ENCODE results near the gene CAMK2D.

DNA sequence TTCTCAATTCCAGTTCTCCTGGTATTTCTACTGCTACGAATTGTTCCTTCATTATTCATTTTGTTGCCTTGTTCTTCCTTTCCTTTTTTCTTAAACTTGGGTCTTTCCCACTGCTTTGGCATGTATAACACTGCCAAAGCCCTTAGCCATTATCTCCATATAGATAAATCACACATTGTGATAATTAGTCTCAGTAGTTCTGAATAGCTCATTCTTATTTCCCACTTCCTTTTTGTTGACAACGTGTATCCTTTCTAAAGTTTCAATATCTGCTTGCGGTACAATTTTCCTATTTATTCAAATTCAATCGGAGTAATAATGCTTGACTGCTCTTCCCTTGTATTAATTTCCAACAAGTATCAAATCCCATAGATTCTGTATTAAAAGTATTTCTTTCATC is 14.5 kb upstream of the CAMK2D start:
- no peak for TF ChIP-seq POLR2A (IDR thresholded peaks at IDR 0.05)
- TF ChIP-seq, protein P1, sequence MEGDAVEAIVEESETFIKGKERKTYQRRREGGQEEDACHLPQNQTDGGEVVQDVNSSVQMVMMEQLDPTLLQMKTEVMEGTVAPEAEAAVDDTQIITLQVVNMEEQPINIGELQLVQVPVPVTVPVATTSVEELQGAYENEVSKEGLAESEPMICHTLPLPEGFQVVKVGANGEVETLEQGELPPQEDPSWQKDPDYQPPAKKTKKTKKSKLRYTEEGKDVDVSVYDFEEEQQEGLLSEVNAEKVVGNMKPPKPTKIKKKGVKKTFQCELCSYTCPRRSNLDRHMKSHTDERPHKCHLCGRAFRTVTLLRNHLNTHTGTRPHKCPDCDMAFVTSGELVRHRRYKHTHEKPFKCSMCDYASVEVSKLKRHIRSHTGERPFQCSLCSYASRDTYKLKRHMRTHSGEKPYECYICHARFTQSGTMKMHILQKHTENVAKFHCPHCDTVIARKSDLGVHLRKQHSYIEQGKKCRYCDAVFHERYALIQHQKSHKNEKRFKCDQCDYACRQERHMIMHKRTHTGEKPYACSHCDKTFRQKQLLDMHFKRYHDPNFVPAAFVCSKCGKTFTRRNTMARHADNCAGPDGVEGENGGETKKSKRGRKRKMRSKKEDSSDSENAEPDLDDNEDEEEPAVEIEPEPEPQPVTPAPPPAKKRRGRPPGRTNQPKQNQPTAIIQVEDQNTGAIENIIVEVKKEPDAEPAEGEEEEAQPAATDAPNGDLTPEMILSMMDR (IDR thresholded peaks at IDR 0.05), result no peak
- no peak for TF ChIP-seq POLR2AphosphoS5 (IDR thresholded peaks at IDR 0.05)

Measured in stomach (tissue), 4 donors.